DOHH2 (cell line): ENCODE measurements around the gene CBX4.

Source experiments
- H3F3A ChIP-seq: fragments of 200-600 bp; sonication (generic), shearing (Covaris generic); 2 replicates; pipeline ENCODE4 v1.6.0; 2016; ENCODE audit warnings: antibody characterized with exemption, mild to moderate bottlenecking; ENCODE audit not compliant: control insufficient read depth, insufficient read depth
- H3K27ac ChIP-seq: fragments of 200-600 bp; sonication (generic); 2 replicates; pipeline ENCODE4 v1.5.1; 2014; ENCODE audit warnings: low read depth, mild to moderate bottlenecking, low read length, moderate library complexity
- H3K27me3 ChIP-seq: fragments of 200-600 bp; sonication (generic); 2 replicates; pipeline ENCODE4 v1.6.1; 2014; ENCODE audit warnings: mild to moderate bottlenecking, low read length, mixed read lengths; ENCODE audit not compliant: control insufficient read depth
- H3K36me3 ChIP-seq: fragments of 200-600 bp; sonication (generic); 2 replicates; pipeline ENCODE4 v1.6.1; 2014; ENCODE audit warnings: mild to moderate bottlenecking, low read length, moderate library complexity, mixed read lengths; ENCODE audit not compliant: control insufficient read depth
- H3K4me1 ChIP-seq: fragments of 200-600 bp; sonication (generic); 2 replicates; pipeline ENCODE4 v1.6.1; 2014; ENCODE audit warnings: mild to moderate bottlenecking, low read length, mixed read lengths; ENCODE audit not compliant: control insufficient read depth
- H3K4me2 ChIP-seq: fragments of 200-600 bp; sonication (generic); 2 replicates; pipeline ENCODE4 v1.6.0; 2014; ENCODE audit warnings: mild to moderate bottlenecking, low read length, moderate library complexity
- H3K4me3 ChIP-seq: fragments of 200-600 bp; sonication (generic); 2 replicates; pipeline ENCODE4 v1.5.1; 2014; ENCODE audit warnings: mild to moderate bottlenecking, low read length, mixed read lengths
- H3K79me2 ChIP-seq: fragments of 200-600 bp; sonication (generic); 2 replicates; pipeline ENCODE4 v1.6.1; 2014; ENCODE audit warnings: mild to moderate bottlenecking, low read length, mixed read lengths; ENCODE audit not compliant: control insufficient read depth
- H3K9me2 ChIP-seq: fragments of 200-600 bp; sonication (generic); replicated peaks from 2 replicates; pipeline ENCODE4 v1.6.1; 2014; ENCODE audit warnings: mild to moderate bottlenecking, low read length, mixed read lengths; ENCODE audit not compliant: control insufficient read depth
- H3K9me3 ChIP-seq: fragments of 200-600 bp; sonication (generic); 2 replicates; pipeline ENCODE4 v1.6.1; 2014; ENCODE audit warnings: antibody characterized with exemption, low read length, mixed read lengths; ENCODE audit not compliant: control insufficient read depth, insufficient read depth
- H4K20me1 ChIP-seq: fragments of 200-600 bp; sonication (generic); 2 replicates; pipeline ENCODE4 v1.6.0; 2014; ENCODE audit warnings: low read depth, mild to moderate bottlenecking, antibody characterized with exemption, low read length, moderate library complexity; ENCODE audit not compliant: control insufficient read depth, insufficient read depth
- EZH2phosphoT487 ChIP-seq: fragments of 200-600 bp; sonication (generic); IDR thresholded peaks from 2 replicates; pipeline ENCODE4 v1.6.1; 2017; ENCODE audit warnings: borderline replicate concordance, mild to moderate bottlenecking, antibody characterized with exemption, low read length, moderate library complexity, mixed read lengths
- TF ChIP-seq, protein P1 (sequence below): fragments of 200-600 bp; sonication (generic); IDR thresholded peaks from one replicate; pipeline ENCODE4 v1.5.1; 2014; ENCODE audit warnings: antibody characterized with exemption, mild to moderate bottlenecking, low read depth, low read length; ENCODE audit not compliant: poor library complexity, severe bottlenecking

Gene CBX4

GRCh38 chr17:79844869-79845600, 5.8 kb upstream of the CBX4 start:
- TF ChIP-seq, protein P1, sequence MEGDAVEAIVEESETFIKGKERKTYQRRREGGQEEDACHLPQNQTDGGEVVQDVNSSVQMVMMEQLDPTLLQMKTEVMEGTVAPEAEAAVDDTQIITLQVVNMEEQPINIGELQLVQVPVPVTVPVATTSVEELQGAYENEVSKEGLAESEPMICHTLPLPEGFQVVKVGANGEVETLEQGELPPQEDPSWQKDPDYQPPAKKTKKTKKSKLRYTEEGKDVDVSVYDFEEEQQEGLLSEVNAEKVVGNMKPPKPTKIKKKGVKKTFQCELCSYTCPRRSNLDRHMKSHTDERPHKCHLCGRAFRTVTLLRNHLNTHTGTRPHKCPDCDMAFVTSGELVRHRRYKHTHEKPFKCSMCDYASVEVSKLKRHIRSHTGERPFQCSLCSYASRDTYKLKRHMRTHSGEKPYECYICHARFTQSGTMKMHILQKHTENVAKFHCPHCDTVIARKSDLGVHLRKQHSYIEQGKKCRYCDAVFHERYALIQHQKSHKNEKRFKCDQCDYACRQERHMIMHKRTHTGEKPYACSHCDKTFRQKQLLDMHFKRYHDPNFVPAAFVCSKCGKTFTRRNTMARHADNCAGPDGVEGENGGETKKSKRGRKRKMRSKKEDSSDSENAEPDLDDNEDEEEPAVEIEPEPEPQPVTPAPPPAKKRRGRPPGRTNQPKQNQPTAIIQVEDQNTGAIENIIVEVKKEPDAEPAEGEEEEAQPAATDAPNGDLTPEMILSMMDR, result peak; percentile 72
- TF ChIP-seq EZH2phosphoT487, result no peak
- Histone ChIP-seq H3K27ac (no peak overlapping the region), H3K9me3 (no peaks in the 10 kb centered on the region), H3K79me2 (no peaks in the 10 kb centered on the region), H3K4me3 (no peak overlapping the region), H3K27me3 (peaks cover 72% of the 10 kb centered on the region), H3K4me1 (peaks cover 25% of the 10 kb centered on the region), H3K36me3 (no peaks in the 10 kb centered on the region), H4K20me1 (peaks cover 5% of the 10 kb centered on the region), H3F3A (peaks cover 5% of the 10 kb centered on the region; the same call in 1 of the 2 replicates), H3K4me2 (0 out of 2 replicates have a peak overlapping the region, but pooled peaks have one; percentile 18), H3K9me2 (no peaks in the 10 kb centered on the region)

DNA sequence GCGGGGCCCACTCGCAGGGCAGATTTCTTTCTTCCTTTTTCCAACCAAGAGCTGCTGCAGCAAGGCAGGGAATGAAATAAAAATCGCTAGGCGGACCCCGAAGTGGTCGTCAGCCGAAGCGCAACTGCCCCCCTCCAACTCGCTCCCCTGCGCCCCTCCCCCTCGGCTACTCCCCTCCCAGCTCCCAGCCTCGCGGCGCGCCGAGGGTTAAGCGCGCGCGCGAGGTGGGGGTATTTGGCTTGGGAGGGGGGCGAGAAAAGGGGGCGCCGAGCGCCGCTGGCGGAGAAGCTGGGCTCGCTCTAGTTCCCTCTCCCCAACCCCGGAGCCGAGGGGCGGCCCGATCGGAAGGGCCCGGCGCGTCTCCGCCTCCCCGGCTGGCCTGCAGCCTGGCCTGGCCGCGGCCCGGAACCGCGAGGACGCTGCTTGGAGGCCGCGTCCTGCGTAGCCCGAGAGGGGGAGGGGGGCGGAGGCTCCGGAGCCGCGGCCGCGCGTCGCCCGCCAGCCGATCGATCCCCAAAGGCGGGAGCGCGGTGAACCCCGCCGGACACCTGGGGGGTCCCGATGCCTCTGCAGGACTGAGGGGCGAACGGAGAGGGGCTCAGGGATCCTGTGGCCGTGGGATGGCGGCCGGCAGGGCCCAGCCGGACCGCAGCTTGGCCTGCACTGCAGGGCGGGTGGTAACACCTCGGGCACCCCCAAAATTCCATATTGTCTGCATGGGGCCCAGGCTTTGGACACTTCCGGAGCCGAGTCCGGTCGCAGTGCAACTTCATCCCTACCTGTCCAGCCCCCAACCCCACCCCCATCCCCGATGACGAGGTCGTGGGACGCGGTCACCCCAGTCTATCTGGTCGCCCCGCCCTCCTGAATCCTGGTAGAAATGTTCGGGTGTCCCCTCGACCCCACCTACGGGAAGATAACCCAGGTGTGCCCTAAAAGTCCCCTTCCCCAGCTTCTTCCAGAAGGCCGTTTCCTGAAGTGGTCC, 4.9 kb upstream of the CBX4 start:
- Histone ChIP-seq H3K9me3 (no peaks in the 10 kb centered on the region), H3K4me3 (no peak overlapping the region), H4K20me1 (peaks cover 5% of the 10 kb centered on the region), H3F3A (peaks cover 5% of the 10 kb centered on the region; the same call in 1 of the 2 replicates), H3K27ac (no peak overlapping the region), H3K9me2 (no peaks in the 10 kb centered on the region), H3K4me2 (peak overlapping the region; percentile 27; the same call in 1 of the 2 replicates), H3K36me3 (no peaks in the 10 kb centered on the region), H3K27me3 (peaks cover 74% of the 10 kb centered on the region), H3K4me1 (peaks cover 31% of the 10 kb centered on the region), H3K79me2 (no peaks in the 10 kb centered on the region)
- TF ChIP-seq, protein P1, result no peak
- TF ChIP-seq EZH2phosphoT487, result peak; percentile 68

GRCh38 chr17:79843474-79843815, 4.2 kb upstream of the CBX4 start:
- H3K4me1 ChIP-seq, result peaks cover 31% of the 10 kb centered on the region

More at GRCh38 chr17:79843474-79843815, 4.2 kb upstream of the CBX4 start:
- Histone ChIP-seq H3K9me2 (no peaks in the 10 kb centered on the region), H3K36me3 (peaks cover 2% of the 10 kb centered on the region), H4K20me1 (peaks cover 5% of the 10 kb centered on the region), H3F3A (peaks cover 6% of the 10 kb centered on the region; the same call in 1 of the 2 replicates), H3K4me3 (no peak overlapping the region), H3K27me3 (peaks cover 67% of the 10 kb centered on the region), H3K79me2 (peaks cover 2% of the 10 kb centered on the region), H3K9me3 (no peaks in the 10 kb centered on the region), H3K4me2 (peak overlapping the region; percentile 27; the same call in 1 of the 2 replicates), H3K27ac (no peak overlapping the region)
- TF ChIP-seq EZH2phosphoT487, result peak; percentile 95
- TF ChIP-seq, protein P1, result no peak
